ENCODE results near the gene TNFRSF19.
"Not testable (repeated sequence)": the region's sequence is repeated elsewhere in the genome, so short reads cannot be mapped to it uniquely, and the experiment has no call there.

Gene TNFRSF19

GRCh38 chr13:23571431-23571830 is 1.2 kb downstream of the TNFRSF19 start:
- no peak for DNase-seq

- no peak for DNase-seq
Observed at GRCh38 chr13:23572836-23573235, 2.6 kb downstream of the TNFRSF19 start.

GRCh38 chr13:23574421-23575145 is 4.4 kb downstream of the TNFRSF19 start:
- no peak for DNase-seq

- DNase-seq = no peak
Observed at GRCh38 chr13:23575632-23576031, 5.4 kb downstream of the TNFRSF19 start.

GRCh38 chr13:23578411-23579071 is 8.3 kb downstream of the TNFRSF19 start:
- DNase-seq = peak; percentile 46 to 80 (median 64)

- DNase-seq = peak; percentile 78 to 91 (median 86)
Observed at GRCh38 chr13:23579072-23579895, 9.1 kb downstream of the TNFRSF19 start.

GRCh38 chr13:23579896-23580683 is 9.9 kb downstream of the TNFRSF19 start:
- no peak for DNase-seq

- no peak for DNase-seq
Observed at GRCh38 chr13:23580684-23581060, 10.5 kb downstream of the TNFRSF19 start.

GRCh38 chr13:23583491-23583890 is 13.3 kb downstream of the TNFRSF19 start:
- DNase-seq = no peak

GRCh38 chr13:23584275-23584674 is 14.1 kb downstream of the TNFRSF19 start:
- no peak for DNase-seq

GRCh38 chr13:23586336-23586735 is 16.1 kb downstream of the TNFRSF19 start:
- no peak for DNase-seq

GRCh38 chr13:23588666-23589065 is 18.5 kb downstream of the TNFRSF19 start:
- no peak for DNase-seq

GRCh38 chr13:23592596-23592995 is 22.4 kb downstream of the TNFRSF19 start:
- DNase-seq = no peak

GRCh38 chr13:23593148-23593547 is 22.9 kb downstream of the TNFRSF19 start:
- no peak for DNase-seq

- DNase-seq = not testable (repeated sequence)
Observed at GRCh38 chr13:23594290-23594689, 24.1 kb downstream of the TNFRSF19 start.

GRCh38 chr13:23598369-23598768 is 28.2 kb downstream of the TNFRSF19 start:
- no peak for DNase-seq

GRCh38 chr13:23599083-23599925 is 29.1 kb downstream of the TNFRSF19 start:
- DNase-seq = no peak

- DNase-seq = no peak
Observed at GRCh38 chr13:23600100-23600499, 29.9 kb downstream of the TNFRSF19 start.

- DNase-seq = no peak
Observed at GRCh38 chr13:23600534-23600933, 30.3 kb downstream of the TNFRSF19 start.

GRCh38 chr13:23605831-23606230 is 35.6 kb downstream of the TNFRSF19 start:
- DNase-seq = no peak

GRCh38 chr13:23608138-23608537 is 37.9 kb downstream of the TNFRSF19 start:
- DNase-seq = no peak
